Nasal cavity respiratory epithelium epithelial cell of viscerocranial mucosa (primary cell): ENCODE results near the gene ETV3L. TPM values are rescaled to one million over a fixed set of nuclear protein-coding genes. Genes with fewer than 3 reads are reported as not detected.

ENCODE experiments used
- total RNA-seq: library from RNA; depleted of rRNA; stranded (reverse); fragments of >200 nt; gene quantifications from 2 replicates; pipeline ENCODE4 v1.2.3, GENCODE V29; 2014

Gene ETV3L
- total RNA-seq = not detected in 2 replicates

GRCh38 chr1:157099633-157100009 is at the start of gene ETV3L:
TSS of gene ETV3L (minus strand) at chr1:157099808. CDS start at chr1:157099523, 285 bp downstream.

GRCh38 chr1:157138220-157139051 is 38.8 kb upstream of the ETV3L start, which contains the start of gene ETV3:
TSS of gene ETV3 (minus strand) at chr1:157138395. CDS start at chr1:157136352, 2,043 bp downstream.

GRCh38 chr1:157045250-157046218 is 54.1 kb downstream of the ETV3L start, which contains the start of gene ARHGEF11:
TSS of gene ARHGEF11 (minus strand) at chr1:157045742. CDS start at chr1:157044330, 1,412 bp downstream.

Other genes starting within 250 kb of the ETV3L start
- gene INSRR, start 240.7 kb downstream of the ETV3L start, total RNA-seq = not detected in 2 replicates
- gene NTRK1, start 238.9 kb downstream of the ETV3L start, total RNA-seq = under 0.01 TPM in 1 of 2 replicates, not detected in the other
- 1.7 and 3.5 TPM in 2 replicates for gene PEAR1, start 206.1 kb downstream of the ETV3L start, total RNA-seq
- not detected in 2 replicates for gene LRRC71, start 179.2 kb downstream of the ETV3L start, total RNA-seq
- gene ARHGEF11, start 54.1 kb downstream of the ETV3L start, total RNA-seq = 19.1 and 26.6 TPM in 2 replicates
- gene ETV3, start 38.6 kb upstream of the ETV3L start, total RNA-seq = 19.1 and 23.2 TPM in 2 replicates